ENCODE measurements around the gene GABARAPL2.

The GABARAPL2 gene

DNA sequence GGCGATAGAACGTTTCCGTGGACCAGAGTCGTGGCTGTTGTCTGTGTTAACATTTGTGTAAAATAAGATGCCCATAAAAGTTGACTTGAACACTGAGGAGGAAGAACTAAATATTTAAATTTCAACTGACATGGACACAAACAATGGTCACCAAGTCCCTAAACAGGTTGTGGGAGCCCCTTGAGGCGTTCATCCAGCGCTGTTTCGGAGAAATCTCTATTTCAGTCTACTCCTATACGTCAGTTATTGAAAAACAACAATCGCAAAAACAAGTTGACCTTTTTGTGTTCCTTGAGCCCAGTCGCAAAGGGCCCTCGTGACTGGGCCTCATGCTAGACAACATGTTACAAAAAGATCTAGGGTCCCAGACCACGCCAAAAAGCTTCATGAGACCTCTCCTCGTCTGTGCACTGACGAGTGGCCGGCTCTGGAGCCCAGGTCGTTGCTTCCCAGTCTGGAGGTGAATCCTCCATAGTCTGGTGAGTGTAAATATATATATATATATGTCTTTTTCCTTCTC lies 9.7 kb upstream of the GABARAPL2 start:
- ATAC-seq = no peak; the same call in 2 of the 3 replicates
- TF ChIP-seq, protein P1, sequence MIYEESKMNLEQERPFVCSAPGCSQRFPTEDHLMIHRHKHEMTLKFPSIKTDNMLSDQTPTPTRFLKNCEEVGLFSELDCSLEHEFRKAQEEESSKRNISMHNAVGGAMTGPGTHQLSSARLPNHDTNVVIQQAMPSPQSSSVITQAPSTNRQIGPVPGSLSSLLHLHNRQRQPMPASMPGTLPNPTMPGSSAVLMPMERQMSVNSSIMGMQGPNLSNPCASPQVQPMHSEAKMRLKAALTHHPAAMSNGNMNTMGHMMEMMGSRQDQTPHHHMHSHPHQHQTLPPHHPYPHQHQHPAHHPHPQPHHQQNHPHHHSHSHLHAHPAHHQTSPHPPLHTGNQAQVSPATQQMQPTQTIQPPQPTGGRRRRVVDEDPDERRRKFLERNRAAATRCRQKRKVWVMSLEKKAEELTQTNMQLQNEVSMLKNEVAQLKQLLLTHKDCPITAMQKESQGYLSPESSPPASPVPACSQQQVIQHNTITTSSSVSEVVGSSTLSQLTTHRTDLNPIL (CRISPR knock-in tag; IDR thresholded peaks at IDR 0.05; ENCODE audit: low read depth) = no peak
- no peak for TF ChIP-seq TSHZ2 (CRISPR knock-in tag; IDR thresholded peaks at IDR 0.05)
- no peak for TF ChIP-seq GLIS3 (CRISPR knock-in tag; IDR thresholded peaks at IDR 0.05)
- TF ChIP-seq PATZ1 (CRISPR knock-in tag; IDR thresholded peaks at IDR 0.05; ENCODE audit: borderline replicate concordance) = no peak
- TF ChIP-seq ZNF565 (CRISPR knock-in tag; conservative IDR thresholded peaks at IDR 0.05; ENCODE audit: low read depth) = no peak
- TF ChIP-seq ZFP3 (CRISPR knock-in tag; IDR thresholded peaks at IDR 0.05) = no peak
- TF ChIP-seq RARB (CRISPR knock-in tag; IDR thresholded peaks at IDR 0.05) = no peak
- TF ChIP-seq ARNTL (CRISPR knock-in tag; IDR thresholded peaks at IDR 0.05; ENCODE audit: borderline replicate concordance, low read depth) = no peak

DNA sequence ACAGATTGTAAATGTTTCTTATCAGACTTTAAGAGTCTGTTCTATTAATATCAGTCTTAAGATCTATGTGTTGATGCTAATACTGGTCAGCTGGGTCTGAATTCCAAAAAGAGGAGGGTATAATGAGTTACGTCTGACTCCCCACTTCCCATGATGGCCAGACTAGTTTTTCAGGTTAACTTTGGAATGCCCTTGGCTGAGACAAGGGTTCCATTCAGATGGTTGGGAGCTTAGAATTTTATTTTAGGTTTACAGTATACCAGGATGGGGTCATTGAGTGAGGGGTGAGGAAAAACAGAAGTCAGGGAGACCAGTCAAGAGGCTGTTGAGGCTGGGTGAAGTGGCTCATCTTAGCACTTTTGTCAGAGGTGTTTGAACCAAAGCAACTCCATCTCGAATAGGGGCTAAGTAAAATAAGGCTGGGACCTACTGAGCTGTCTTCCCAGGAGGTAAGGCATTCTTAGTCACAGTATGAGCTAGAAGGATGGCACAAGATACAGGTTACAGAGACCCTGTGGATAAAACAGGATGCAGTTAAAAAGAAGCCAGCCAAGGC lies 7.3 kb upstream of the GABARAPL2 start:
- no peak for ATAC-seq
- TF ChIP-seq ISL1 (CRISPR knock-in tag; IDR thresholded peaks at IDR 0.05) = no peak
- TF ChIP-seq CSDC2 (CRISPR knock-in tag; IDR thresholded peaks at IDR 0.05) = no peak
- TF ChIP-seq ARNTL (CRISPR knock-in tag; IDR thresholded peaks at IDR 0.05; ENCODE audit: borderline replicate concordance, low read depth) = no peak
- TF ChIP-seq, protein P1 (CRISPR knock-in tag; IDR thresholded peaks at IDR 0.05; ENCODE audit: low read depth) = no peak
- TF ChIP-seq ESRRG (CRISPR knock-in tag; IDR thresholded peaks at IDR 0.05) = no peak
- TF ChIP-seq SNAI2 (CRISPR knock-in tag; IDR thresholded peaks at IDR 0.05) = no peak
- no peak for TF ChIP-seq GLIS3 (CRISPR knock-in tag; IDR thresholded peaks at IDR 0.05)
- no peak for TF ChIP-seq ZNF8 (CRISPR knock-in tag; IDR thresholded peaks at IDR 0.05)
- TF ChIP-seq ZC3H10 (CRISPR knock-in tag; IDR thresholded peaks at IDR 0.05) = no peak
- TF ChIP-seq RARB (CRISPR knock-in tag; IDR thresholded peaks at IDR 0.05) = no peak
- TF ChIP-seq, protein P2, sequence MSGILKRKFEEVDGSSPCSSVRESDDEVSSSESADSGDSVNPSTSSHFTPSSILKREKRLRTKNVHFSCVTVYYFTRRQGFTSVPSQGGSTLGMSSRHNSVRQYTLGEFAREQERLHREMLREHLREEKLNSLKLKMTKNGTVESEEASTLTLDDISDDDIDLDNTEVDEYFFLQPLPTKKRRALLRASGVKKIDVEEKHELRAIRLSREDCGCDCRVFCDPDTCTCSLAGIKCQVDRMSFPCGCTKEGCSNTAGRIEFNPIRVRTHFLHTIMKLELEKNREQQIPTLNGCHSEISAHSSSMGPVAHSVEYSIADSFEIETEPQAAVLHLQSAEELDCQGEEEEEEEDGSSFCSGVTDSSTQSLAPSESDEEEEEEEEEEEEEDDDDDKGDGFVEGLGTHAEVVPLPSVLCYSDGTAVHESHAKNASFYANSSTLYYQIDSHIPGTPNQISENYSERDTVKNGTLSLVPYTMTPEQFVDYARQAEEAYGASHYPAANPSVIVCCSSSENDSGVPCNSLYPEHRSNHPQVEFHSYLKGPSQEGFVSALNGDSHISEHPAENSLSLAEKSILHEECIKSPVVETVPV (CRISPR knock-in tag; IDR thresholded peaks at IDR 0.05) = no peak
- no peak for TF ChIP-seq ZNF565 (CRISPR knock-in tag; conservative IDR thresholded peaks at IDR 0.05; ENCODE audit: low read depth)
- TF ChIP-seq TCF4 (CRISPR knock-in tag; IDR thresholded peaks at IDR 0.05; ENCODE audit: borderline replicate concordance) = no peak
- TF ChIP-seq OSR1 (CRISPR knock-in tag; IDR thresholded peaks at IDR 0.05) = no peak
- no peak for TF ChIP-seq PPARA (CRISPR knock-in tag; IDR thresholded peaks at IDR 0.05; ENCODE audit: borderline replicate concordance)
- TF ChIP-seq TSHZ2 (CRISPR knock-in tag; IDR thresholded peaks at IDR 0.05) = no peak
- no peak for TF ChIP-seq TOX (CRISPR knock-in tag; IDR thresholded peaks at IDR 0.05; ENCODE audit: borderline replicate concordance)
- no peak for TF ChIP-seq ZFP3 (CRISPR knock-in tag; IDR thresholded peaks at IDR 0.05)
- no peak for TF ChIP-seq ZFP30 (CRISPR knock-in tag; IDR thresholded peaks at IDR 0.05)
